SK-MEL-5 (cell line): ENCODE measurements around the gene DPYSL5. TPM values are rescaled to one million over a fixed set of nuclear protein-coding genes. Genes with fewer than 3 reads are reported as not detected.

ENCODE experiments used
- DNase-seq: peaks from one replicate; pipeline ENCODE4 v3.0.0-alpha.2; 2016; ENCODE audit warnings: low read depth, low spot score
- in situ Hi-C: cut with HindIII; loops from 2 replicates; pipeline ENCODE4 v1.10.0; 2016; ENCODE audit warnings: low sequenced_read_pairs, high pct_unique_total_duplicates, low pct_unique_long_range_greater_than_20kb
- total RNA-seq: library from RNA; depleted of rRNA; stranded (reverse); fragments of >200 nt; shearing (Covaris generic); gene quantifications from 2 replicates; pipeline ENCODE4 v1.2.3, GENCODE V29; 2014

DPYSL5 gene
- total RNA-seq, 1 experiment from 2014 or later = not detected

GRCh38 chr2:26838121-26838906 lies 9.6 kb upstream of the DPYSL5 start:
- in situ Hi-C loops = no loop called here
- no peak for DNase-seq

- DNase-seq = peak; percentile 68
- in situ Hi-C loops = no loop called here
These were observed 6.9 kb upstream of the DPYSL5 start for GRCh38 chr2:26840937-26841610.

GRCh38 chr2:26843041-26843440 lies 4.9 kb upstream of the DPYSL5 start:
- in situ Hi-C loops = no loop called here
- no peak for DNase-seq

- in situ Hi-C loops = no loop called here
- DNase-seq = no peak
These were observed 2.9 kb upstream of the DPYSL5 start for GRCh38 chr2:26845021-26845420.

GRCh38 chr2:26846334-26847306 lies 1.3 kb upstream of the DPYSL5 start:
- in situ Hi-C loops = no loop called here
- peak; percentile 80 for DNase-seq

GRCh38 chr2:26847307-26847654 lies 651 bp upstream of the DPYSL5 start:
- in situ Hi-C loops = no loop called here
- no peak for DNase-seq

- in situ Hi-C loops = no loop called here
- no peak for DNase-seq
These were observed 564 bp downstream of the DPYSL5 start for GRCh38 chr2:26848336-26849055.

GRCh38 chr2:26849056-26849999 lies 1.4 kb downstream of the DPYSL5 start:
- in situ Hi-C loops = no loop called here
- no peak for DNase-seq

- in situ Hi-C loops = no loop called here
- DNase-seq = no peak
These were observed 2.1 kb downstream of the DPYSL5 start for GRCh38 chr2:26850000-26850431.

GRCh38 chr2:26850505-26850904 lies 2.6 kb downstream of the DPYSL5 start:
- in situ Hi-C loops = no loop called here
- DNase-seq = no peak

GRCh38 chr2:26852405-26853306 lies 4.7 kb downstream of the DPYSL5 start:
- no peak for DNase-seq
- in situ Hi-C loops = no loop called here

- no peak for DNase-seq
- in situ Hi-C loops = no loop called here
These were observed 5.8 kb downstream of the DPYSL5 start for GRCh38 chr2:26853751-26854150.

GRCh38 chr2:26854283-26854827 lies 6.4 kb downstream of the DPYSL5 start:
- no peak for DNase-seq
- in situ Hi-C loops = no loop called here

GRCh38 chr2:26855466-26855865 lies 7.5 kb downstream of the DPYSL5 start:
- in situ Hi-C loops = no loop called here
- no peak for DNase-seq

- DNase-seq = no peak
- in situ Hi-C loops = no loop called here
These were observed 11.7 kb downstream of the DPYSL5 start for GRCh38 chr2:26859622-26860021.
